Erythroblast (primary cell): ENCODE measurements around the gene ABHD12.
"Not testable (repeated sequence)": the region's sequence is repeated elsewhere in the genome, so short reads cannot be mapped to it uniquely, and the experiment has no call there.

Experiments used
- DNase-seq, 2 experiments: peaks; one replicate each; lab custom pipeline; 2025; lab: John Stamatoyannopoulos, UW
- GATA1 ChIP-seq: IDR thresholded peaks from 2 replicates; pipeline ENCODE4 v1.6.1; 2011; ENCODE audit warnings: low read depth, mild to moderate bottlenecking, control low read depth, low read length, moderate library complexity
- POLR2A ChIP-seq: IDR thresholded peaks from 2 replicates; pipeline ENCODE4 v1.6.1; 2011; ENCODE audit warnings: mild to moderate bottlenecking, low read length

Gene ABHD12

GRCh38 chr20:25316506-25317190 lies 74.0 kb downstream of the ABHD12 start:
- no peak for TF ChIP-seq POLR2A
- TF ChIP-seq GATA1, result no peak
- DNase-seq, result no peak

- DNase-seq, result no peak
- TF ChIP-seq GATA1 (no peak), POLR2A (no peak)
Observed at GRCh38 chr20:25315418-25316210, 75.0 kb downstream of the ABHD12 start.

- no peak for DNase-seq
- TF ChIP-seq POLR2A (no peak), GATA1 (no peak)
Observed at GRCh38 chr20:25314497-25315417, 75.9 kb downstream of the ABHD12 start.

- no peak for DNase-seq
- TF ChIP-seq GATA1, result no peak
Observed at GRCh38 chr20:25313593-25313992, 77.0 kb downstream of the ABHD12 start.

- not testable (repeated sequence) for DNase-seq
Observed at GRCh38 chr20:25312716-25313115, 77.9 kb downstream of the ABHD12 start.

GRCh38 chr20:25310921-25311728 lies 79.5 kb downstream of the ABHD12 start:
- TF ChIP-seq GATA1 (no peak), POLR2A (no peak)
- no peak for DNase-seq

- TF ChIP-seq POLR2A (no peak), GATA1 (no peak)
- DNase-seq, result peak; percentile 70 to 72
Observed at GRCh38 chr20:25310268-25310920, 80.2 kb downstream of the ABHD12 start.

- TF ChIP-seq GATA1 (no peak), POLR2A (no peak)
- DNase-seq, result peak; percentile 38 to 61
Observed at GRCh38 chr20:25309395-25310267, 81.0 kb downstream of the ABHD12 start.

- TF ChIP-seq POLR2A (no peak), GATA1 (no peak)
- no peak for DNase-seq
Observed at GRCh38 chr20:25308671-25309394, 81.8 kb downstream of the ABHD12 start.

GRCh38 chr20:25308083-25308491 lies 82.5 kb downstream of the ABHD12 start:
- TF ChIP-seq POLR2A (no peak), GATA1 (no peak)
- DNase-seq, result no peak
